Tibial nerve (tissue), 4 donors: ENCODE results near the gene SEMA3B. TPM values are rescaled to one million over a fixed set of nuclear protein-coding genes. Genes with fewer than 3 reads are reported as not detected.

Experiments used
- DNase-seq, 2 donors: peaks; one replicate each; pipeline ENCODE4 v3.0.0-alpha.2; 2019; ENCODE audit warnings: low spot score in 2 of 2
- H3K27ac ChIP-seq, 4 donors: fragments of 200-600 bp; sonication (generic) in 3 of 4; one replicate each; pipeline ENCODE4 v1.5.1; 2017 to 2019; ENCODE audit warnings: mild to moderate bottlenecking in 1 of 4
- H3K27me3 ChIP-seq, 2 donors: fragments of 200-600 bp; sonication (generic) in 1 of 2; one replicate each; pipeline versions ENCODE4 v1.5.1 to v1.6.0; 2017 to 2019
- H3K36me3 ChIP-seq, 3 donors: fragments of 200-600 bp; sonication (generic); one replicate each; pipeline ENCODE4 v1.5.1; 2018 to 2019
- H3K4me1 ChIP-seq, 4 donors: fragments of 200-600 bp; sonication (generic) in 3 of 4; one replicate each; pipeline ENCODE4 v1.5.1; 2017 to 2019
- H3K4me3 ChIP-seq, 4 donors: fragments of 200-600 bp; sonication (generic) in 3 of 4; one replicate each; pipeline ENCODE4 v1.5.1; 2017 to 2019; ENCODE audit warnings: mild to moderate bottlenecking in 1 of 4, moderate library complexity in 1 of 4
- H3K9me3 ChIP-seq, 4 donors: fragments of 200-600 bp; sonication (generic) in 3 of 4; one replicate each; pipeline ENCODE4 v1.5.1; 2017 to 2019
- EP300 ChIP-seq, 2 donors: sonication (generic); formaldehyde crosslinking; IDR thresholded peaks; one replicate each; pipeline ENCODE4 v1.6.1; 2017; ENCODE audit warnings: antibody characterized with exemption in 2 of 2, mild to moderate bottlenecking in 1 of 2
- POLR2A ChIP-seq, 2 donors: fragments of 450-650 bp; IDR thresholded peaks; one replicate each; pipeline ENCODE4 v1.6.1; 2017; ENCODE audit warnings: antibody characterized with exemption in 2 of 2, mild to moderate bottlenecking in 2 of 2, moderate library complexity in 2 of 2
- WGBS, 2 donors: methylation state at CpG; one replicate each; pipeline ENCODE4 v1.1.5; 2018; 5-methylcytosine and 5-hydroxymethylcytosine counted together
- total RNA-seq, 4 donors: library from RNA; depleted of rRNA; stranded (reverse); fragments of >200 nt; gene quantifications; one replicate each; pipeline ENCODE4 v1.1.0, GENCODE V29; 2016
- TF ChIP-seq, protein P1 (sequence below), 5 experiments: fragments of 200-600 bp in 3 of 5; fragments of 450-650 bp in 2 of 5; sonication (generic) in 3 of 5; IDR thresholded peaks; one replicate each; pipeline ENCODE4 v1.5.1; 2016 to 2019; ENCODE audit warnings: antibody characterized with exemption in 5 of 5, mild to moderate bottlenecking in 3 of 5, moderate library complexity in 2 of 5

SEMA3B gene
- 100 to 1,000 TPM; 251 to 334 (median 261) TPM for total RNA-seq

DNA sequence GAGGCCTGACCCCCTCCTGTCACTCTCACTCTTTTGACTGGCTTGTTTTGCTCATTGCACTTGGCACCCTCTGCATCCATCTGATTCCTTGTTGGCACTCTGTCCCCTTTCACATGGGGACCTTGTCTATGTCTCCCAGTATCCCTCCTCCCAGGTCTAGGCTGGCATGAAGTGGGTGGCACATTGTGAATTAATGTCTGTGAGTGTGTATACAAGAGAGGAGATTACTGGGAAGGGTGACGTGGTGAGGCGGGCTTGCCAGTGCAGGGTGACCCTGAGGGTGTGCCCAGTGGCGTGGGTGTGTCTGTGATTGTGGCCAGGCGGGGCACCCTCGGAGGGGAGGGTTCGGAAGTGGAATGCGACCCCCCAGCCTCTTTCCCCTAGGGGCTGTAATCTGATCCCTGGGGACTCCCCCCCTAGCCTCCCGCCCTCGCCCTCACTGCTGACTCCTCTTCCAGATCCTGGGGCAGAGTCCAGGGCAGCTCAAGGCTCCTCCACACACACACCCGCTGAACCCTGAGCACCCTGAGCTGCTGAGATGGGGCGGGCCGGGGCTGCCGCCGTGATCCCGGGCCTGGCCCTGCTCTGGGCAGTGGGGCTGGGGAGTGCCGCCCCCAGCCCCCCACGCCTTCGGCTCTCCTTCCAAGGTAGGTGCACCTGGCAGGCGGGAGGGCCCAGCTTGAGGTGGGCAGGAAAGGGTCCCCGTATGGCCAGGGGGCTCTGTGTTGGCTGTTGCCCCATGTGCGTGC lies at the start of gene SEMA3B:
Gene SEMA3B (plus strand): TSS at position 445 of the 749 bp plus-strand sequence. CDS start 94 bp downstream, at position 539.
- Histone ChIP-seq H3K4me1 (peaks cover 0 to 100% (median 72%) of the 10 kb centered on the region in 4 donors), H3K9me3 (no peaks in the 10 kb centered on the region), H3K27me3 (no peaks in the 10 kb centered on the region), H3K4me3 (peak within 1 kb of the TSS; percentile 45 to 63 (median 48)), H3K27ac (peak within 1 kb of the TSS; percentile 85 to 98 (median 97)), H3K36me3 (no peaks in the 10 kb centered on the region)
- peak in 1 of 2 donors; percentile 59 for DNase-seq
- TF ChIP-seq POLR2A (IDR thresholded peaks at IDR 0.05) (peak; percentile 48 to 54), EP300 (IDR thresholded peaks at IDR 0.05) (peak; percentile 8 to 96)
- TF ChIP-seq, protein P1, sequence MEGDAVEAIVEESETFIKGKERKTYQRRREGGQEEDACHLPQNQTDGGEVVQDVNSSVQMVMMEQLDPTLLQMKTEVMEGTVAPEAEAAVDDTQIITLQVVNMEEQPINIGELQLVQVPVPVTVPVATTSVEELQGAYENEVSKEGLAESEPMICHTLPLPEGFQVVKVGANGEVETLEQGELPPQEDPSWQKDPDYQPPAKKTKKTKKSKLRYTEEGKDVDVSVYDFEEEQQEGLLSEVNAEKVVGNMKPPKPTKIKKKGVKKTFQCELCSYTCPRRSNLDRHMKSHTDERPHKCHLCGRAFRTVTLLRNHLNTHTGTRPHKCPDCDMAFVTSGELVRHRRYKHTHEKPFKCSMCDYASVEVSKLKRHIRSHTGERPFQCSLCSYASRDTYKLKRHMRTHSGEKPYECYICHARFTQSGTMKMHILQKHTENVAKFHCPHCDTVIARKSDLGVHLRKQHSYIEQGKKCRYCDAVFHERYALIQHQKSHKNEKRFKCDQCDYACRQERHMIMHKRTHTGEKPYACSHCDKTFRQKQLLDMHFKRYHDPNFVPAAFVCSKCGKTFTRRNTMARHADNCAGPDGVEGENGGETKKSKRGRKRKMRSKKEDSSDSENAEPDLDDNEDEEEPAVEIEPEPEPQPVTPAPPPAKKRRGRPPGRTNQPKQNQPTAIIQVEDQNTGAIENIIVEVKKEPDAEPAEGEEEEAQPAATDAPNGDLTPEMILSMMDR (IDR thresholded peaks at IDR 0.05): peak in 1 of 5 experiments; percentile 14
- WGBS, 2 donors: 13 to 18% methylated on average over 16 to 19 of the region's 21 CpGs

DNA sequence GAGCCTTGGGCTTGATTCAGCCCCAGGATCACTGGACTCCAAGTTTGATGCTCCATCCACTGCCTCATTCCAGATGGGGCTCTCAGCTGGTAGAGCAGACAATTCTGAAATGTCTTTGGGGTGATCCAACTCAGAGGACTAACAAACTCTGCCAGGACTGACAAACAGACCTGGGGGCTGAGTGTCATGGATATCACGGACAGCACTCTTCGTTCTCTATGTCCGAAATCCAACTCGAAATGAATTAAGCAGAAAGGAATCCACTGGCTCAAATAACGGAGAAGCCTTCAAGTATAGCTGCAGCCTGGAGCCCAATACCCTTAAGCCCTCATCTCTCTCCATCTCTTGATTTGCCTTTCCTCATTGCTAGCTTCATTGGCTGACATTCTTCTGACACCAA lies 49.7 kb upstream of the SEMA3B start:
- 93 to 94% methylated on average over 5 of the region's 5 CpGs for WGBS, 2 donors
- TF ChIP-seq, protein P1 (IDR thresholded peaks at IDR 0.05): no peak
- TF ChIP-seq POLR2A (IDR thresholded peaks at IDR 0.05) (no peak), EP300 (IDR thresholded peaks at IDR 0.05) (no peak)
- Histone ChIP-seq H3K4me3 (no peak overlapping the region), H3K36me3 (peaks cover 0 to 8% (median 0%) of the 10 kb centered on the region in 3 donors), H3K9me3 (no peaks in the 10 kb centered on the region), H3K4me1 (peaks cover 0 to 13% (median 2%) of the 10 kb centered on the region in 4 donors), H3K27ac (no peak overlapping the region), H3K27me3 (no peaks in the 10 kb centered on the region)
- DNase-seq: no peak

DNA sequence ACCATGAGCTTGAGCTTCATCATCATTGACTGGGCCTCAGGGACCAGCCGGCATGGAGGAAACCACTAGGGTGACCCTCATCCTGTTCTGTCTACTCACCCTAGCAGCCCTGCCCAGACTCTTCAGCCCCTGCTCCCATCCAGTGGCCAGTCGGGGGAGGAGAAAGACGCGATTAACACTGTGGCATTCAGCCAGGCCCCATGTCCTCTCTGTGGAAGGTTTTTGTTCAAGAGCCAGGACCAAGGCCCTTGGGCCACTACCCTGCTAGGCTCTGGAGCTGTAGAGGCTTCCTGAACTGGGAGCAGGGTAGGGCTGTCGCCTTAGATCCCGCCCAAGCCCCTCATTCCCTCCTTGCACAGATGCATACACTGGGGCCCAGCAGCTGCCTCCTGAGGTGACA lies 48.8 kb upstream of the SEMA3B start:
- no peak for TF ChIP-seq EP300 (IDR thresholded peaks at IDR 0.05)
- TF ChIP-seq, protein P1 (IDR thresholded peaks at IDR 0.05): no peak
- no peak for TF ChIP-seq POLR2A (IDR thresholded peaks at IDR 0.05)
- H3K36me3 ChIP-seq: peaks cover 0 to 8% (median 0%) of the 10 kb centered on the region in 3 donors
- DNase-seq: no peak
- 29 to 34% methylated on average over 6 of the region's 6 CpGs for WGBS, 2 donors
- no peak overlapping the region for H3K27ac ChIP-seq
- peaks cover 0 to 7% (median under 1%) of the 10 kb centered on the region in 4 donors for H3K4me1 ChIP-seq
- H3K4me3 ChIP-seq: no peak overlapping the region
- no peaks in the 10 kb centered on the region for H3K9me3 ChIP-seq
- H3K27me3 ChIP-seq: no peaks in the 10 kb centered on the region

DNA sequence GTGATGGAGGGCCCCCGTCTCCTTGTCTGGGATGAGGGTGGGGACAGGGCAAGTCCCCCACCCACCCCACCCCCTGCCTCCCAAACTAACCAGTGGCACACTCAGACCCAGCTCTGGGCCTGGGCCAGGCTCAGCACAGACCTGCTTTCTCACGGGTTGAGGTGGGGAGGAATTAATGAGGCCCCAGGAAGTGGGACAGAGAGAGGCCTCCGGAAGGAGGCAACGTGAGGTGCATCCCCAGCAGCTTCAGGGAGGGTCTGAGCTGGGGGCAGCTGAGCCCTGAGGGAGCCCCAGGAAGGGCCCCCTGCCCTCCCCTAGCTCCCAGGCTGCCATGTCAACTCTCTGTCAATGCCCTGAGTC lies 47.9 kb upstream of the SEMA3B start:
- no peak overlapping the region for H3K27ac ChIP-seq
- H3K9me3 ChIP-seq: no peaks in the 10 kb centered on the region
- peaks cover 0 to 8% (median 0%) of the 10 kb centered on the region in 3 donors for H3K36me3 ChIP-seq
- 61 to 83% methylated on average over 1 to 4 of the region's 4 CpGs for WGBS, 2 donors
- TF ChIP-seq, protein P1 (IDR thresholded peaks at IDR 0.05): no peak
- TF ChIP-seq EP300 (IDR thresholded peaks at IDR 0.05) (no peak), POLR2A (IDR thresholded peaks at IDR 0.05) (no peak)
- DNase-seq: no peak
- no peak overlapping the region for H3K4me3 ChIP-seq
- peaks cover 0 to 11% (median 0%) of the 10 kb centered on the region in 4 donors for H3K4me1 ChIP-seq
- no peaks in the 10 kb centered on the region for H3K27me3 ChIP-seq
